Calu3 (cell line): ENCODE data around the gene PIAS1. TPM values are rescaled to one million over a fixed set of nuclear protein-coding genes. Genes with fewer than 3 reads are reported as not detected.

Source experiments
- BruUV-seq: library from RNA; stranded (reverse); fragments of 400-500 nt; replicated peaks from 2 replicates; lab custom pipeline; 2021; lab: Mats Ljungman, UMichigan
- CTCF ChIA-PET: fragments of 300-600 bp; sonication (Branson Sonifier 250); formaldehyde crosslinking; loops from one replicate; lab custom pipeline; 2022; ENCODE audit warnings: antibody characterized with exemption; lab: Charles Lee
- DNase-seq: peaks from one replicate; pipeline ENCODE4 v3.0.0; 2022
- H3K27ac Mint-ChIP-seq: one replicate; pipeline ENCODE4 v1.8.0; 2022; ENCODE audit warnings: mixed read lengths; ENCODE audit not compliant: unreplicated experiment
- H3K27me3 Mint-ChIP-seq: one replicate; pipeline ENCODE4 v1.8.0; 2022; ENCODE audit warnings: mixed read lengths; ENCODE audit not compliant: unreplicated experiment
- H3K36me3 Mint-ChIP-seq: one replicate; pipeline ENCODE4 v1.8.0; 2022; ENCODE audit warnings: mild to moderate bottlenecking, moderate library complexity, mixed read lengths; ENCODE audit not compliant: insufficient read depth, unreplicated experiment
- H3K4me1 Mint-ChIP-seq: one replicate; pipeline ENCODE4 v1.8.0; 2022; ENCODE audit warnings: mild to moderate bottlenecking, low read depth, mixed read lengths; ENCODE audit not compliant: unreplicated experiment
- H3K4me3 Mint-ChIP-seq: one replicate; pipeline ENCODE4 v1.8.0; 2022; ENCODE audit warnings: mild to moderate bottlenecking, low read depth, moderate library complexity, mixed read lengths; ENCODE audit not compliant: unreplicated experiment
- H3K9me3 Mint-ChIP-seq: one replicate; pipeline ENCODE4 v1.8.0; 2022; ENCODE audit warnings: low read depth, mixed read lengths; ENCODE audit not compliant: unreplicated experiment
- CTCF ChIP-seq: fragments of 200-600 bp; IDR thresholded peaks from one replicate; pipeline ENCODE4 v1.8.0; 2022; ENCODE audit warnings: antibody characterized with exemption; ENCODE audit not compliant: unreplicated experiment
- intact Hi-C: fragments of 100-400 bp; cut with micrococcal nuclease; formaldehyde crosslinking; loops from one replicate; pipeline ENCODE4 v1.10.0; 2022; ENCODE audit not compliant: unreplicated experiment
- total RNA-seq: library from RNA; stranded (reverse); gene quantifications from 2 replicates; pipeline ENCODE4 v1.2.3, GENCODE V29; 2022

The PIAS1 gene
- total RNA-seq, 1 experiment from 2014 or later, result 51.7 TPM

- CTCF ChIA-PET, result no interaction called here
- BruUV-seq, result no TSS peak
- H3K4me3 Mint-ChIP-seq, result no peak overlapping the region
- H3K9me3 Mint-ChIP-seq, result no peaks in the 10 kb centered on the region
- intact Hi-C loops, result no loop called here
- H3K4me1 Mint-ChIP-seq, result no peaks in the 10 kb centered on the region
- H3K36me3 Mint-ChIP-seq, result peaks cover 40% of the 10 kb centered on the region
- no peak for DNase-seq
- no peaks in the 10 kb centered on the region for H3K27me3 Mint-ChIP-seq
- H3K27ac Mint-ChIP-seq, result no peak overlapping the region
- TF ChIP-seq CTCF, result no peak
These were observed 132.7 kb downstream of the PIAS1 start for GRCh38 chr15:68186671-68187397.

- Mint-ChIP-seq H3K9me3 (no peaks in the 10 kb centered on the region), H3K4me1 (no peaks in the 10 kb centered on the region), H3K4me3 (no peak overlapping the region), H3K27me3 (no peaks in the 10 kb centered on the region), H3K36me3 (peaks cover 47% of the 10 kb centered on the region), H3K27ac (peak overlapping the region; percentile 6)
- CTCF ChIA-PET, result no interaction called here
- no TSS peak for BruUV-seq
- no peak for TF ChIP-seq CTCF
- intact Hi-C loops, result no loop called here
- DNase-seq, result no peak
These were observed 133.4 kb downstream of the PIAS1 start for GRCh38 chr15:68187559-68187958.

- H3K4me3 Mint-ChIP-seq, result no peak overlapping the region
- CTCF ChIA-PET, result no interaction called here
- intact Hi-C loops, result no loop called here
- TF ChIP-seq CTCF, result no peak
- H3K36me3 Mint-ChIP-seq, result peaks cover 50% of the 10 kb centered on the region
- no TSS peak for BruUV-seq
- no peak overlapping the region for H3K27ac Mint-ChIP-seq
- no peaks in the 10 kb centered on the region for H3K9me3 Mint-ChIP-seq
- no peak for DNase-seq
- H3K4me1 Mint-ChIP-seq, result no peaks in the 10 kb centered on the region
- H3K27me3 Mint-ChIP-seq, result no peaks in the 10 kb centered on the region
These were observed 134.5 kb downstream of the PIAS1 start for GRCh38 chr15:68188647-68189046.

DNA sequence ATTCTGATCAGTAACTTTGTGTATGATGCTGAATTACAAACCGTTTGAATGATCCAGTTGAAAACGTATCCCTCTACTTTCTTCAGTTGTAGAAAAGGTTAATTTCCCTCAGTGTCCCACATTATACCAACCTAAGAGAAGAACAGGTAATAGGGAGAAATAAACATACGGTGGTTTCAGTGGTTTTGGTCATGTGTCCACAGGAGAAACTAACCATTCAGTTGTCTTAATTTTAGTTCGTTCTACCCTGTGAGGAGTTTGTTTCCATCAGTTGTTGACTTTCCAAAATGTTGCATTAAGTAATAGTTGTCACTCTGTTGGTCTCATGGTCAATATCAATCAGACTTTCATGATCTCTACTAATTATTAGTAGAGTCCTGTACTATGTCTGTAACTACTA is 135.9 kb downstream of the PIAS1 start:
- intact Hi-C loops, result no loop called here
- H3K27me3 Mint-ChIP-seq, result no peaks in the 10 kb centered on the region
- H3K4me1 Mint-ChIP-seq, result no peaks in the 10 kb centered on the region
- no TSS peak for BruUV-seq
- H3K27ac Mint-ChIP-seq, result no peak overlapping the region
- CTCF ChIA-PET, result interaction anchor here (0.7 kb wide), 1 partner anchor 11 kb away, joined by 3 read pairs; no protein-coding TSS in a partner anchor
- no peak for DNase-seq
- no peak for TF ChIP-seq CTCF
- H3K9me3 Mint-ChIP-seq, result no peaks in the 10 kb centered on the region
- H3K36me3 Mint-ChIP-seq, result peaks cover 63% of the 10 kb centered on the region
- H3K4me3 Mint-ChIP-seq, result no peak overlapping the region
